K562 (cell line): ENCODE data around the gene MAPK8IP1. TPM values are rescaled to one million over a fixed set of nuclear protein-coding genes. Genes with fewer than 3 reads are reported as not detected.

Source experiments
- ARID1B ChIP-seq: fragments of 450-650 bp; IDR thresholded peaks from 2 replicates; pipeline ENCODE4 v1.6.1; 2016; ENCODE audit warnings: antibody characterized with exemption, mild to moderate bottlenecking, inconsistent platforms
- CHD7 ChIP-seq: fragments of 200-600 bp; sonication (generic); IDR thresholded peaks from one replicate; pipeline ENCODE4 v1.6.1; 2012; ENCODE audit warnings: mild to moderate bottlenecking, low read depth, low read length, inconsistent platforms
- EGR1 ChIP-seq: fragments of 450-650 bp; conservative IDR thresholded peaks from 2 replicates; pipeline ENCODE4 v1.6.1; 2017; ENCODE audit warnings: mild to moderate bottlenecking
- FOXK1 ChIP-seq: sonication (generic); formaldehyde crosslinking; IDR thresholded peaks from 2 replicates; pipeline ENCODE4 v1.8.0; 2022; ENCODE audit warnings: missing genetic modification reagents, mild to moderate bottlenecking, borderline replicate concordance
- GTF2F1 ChIP-seq: IDR thresholded peaks from 2 replicates; pipeline ENCODE4 v1.6.1; 2011; ENCODE audit warnings: low read depth, low read length, improper control_type of control experiment
- HES1 ChIP-seq: fragments of 450-650 bp; IDR thresholded peaks from 2 replicates; pipeline ENCODE4 v1.6.1; 2016; ENCODE audit warnings: low read depth, mild to moderate bottlenecking, moderate library complexity
- HNRNPLL ChIP-seq: fragments of 200-400 bp; formaldehyde crosslinking; IDR thresholded peaks from 2 replicates; pipeline ENCODE4 v1.6.1; 2017; ENCODE audit warnings: low read length, low read depth, mild to moderate bottlenecking; ENCODE audit not compliant: poor library complexity, severe bottlenecking
- RB1 ChIP-seq: fragments of 450-650 bp; IDR thresholded peaks from 2 replicates; pipeline ENCODE4 v1.6.1; 2017; ENCODE audit warnings: low read depth, mild to moderate bottlenecking
- RUNX1 ChIP-seq: sonication (generic); IDR thresholded peaks from 2 replicates; pipeline ENCODE4 v1.6.1; 2016; ENCODE audit warnings: antibody characterized with exemption, low read depth
- TBP ChIP-seq: optimal IDR thresholded peaks from 2 replicates; pipeline ENCODE3; 2011; ENCODE audit warnings: low read depth, low read length, improper control_type of control experiment
- TFAM ChIP-seq: fragments of 250-450 bp; sonication (Bioruptor Pico); conservative IDR thresholded peaks from 2 replicates; pipeline ENCODE4 v1.5.0; 2021; ENCODE audit warnings: mild to moderate bottlenecking, moderate library complexity
- ZBTB7A ChIP-seq: IDR thresholded peaks from 2 replicates; pipeline ENCODE4 v1.6.1; 2011; ENCODE audit warnings: low read depth, mild to moderate bottlenecking, low read length, moderate library complexity, borderline replicate concordance; ENCODE audit not compliant: control insufficient read depth
- ZNF311 ChIP-seq: fragments of 250-450 bp; sonication (Bioruptor Pico); IDR thresholded peaks from 2 replicates; pipeline ENCODE4 v1.4.0; 2020; ENCODE audit warnings: mild to moderate bottlenecking, moderate library complexity
- polyA plus RNA-seq, 8 experiments: library from polyadenylated mRNA; depleted of rRNA in 4 of 8; stranded (reverse) in 5 of 8; unstranded in 3 of 8; fragments of >200 nt; fragmentation: Nextera tagmentation in 2 of 8; fragmentation: Illumina TruSeq in 1 of 8; extraction: Ambion mirVana in 2 of 8; extraction: Trizol in 1 of 8; gene quantifications; 2 replicates each; pipeline versions ENCODE4 v1.2.1 to v1.2.3, GENCODE V29; 2011 to 2014; ENCODE audit warnings: inconsistent platforms in 1 of 8, missing spikeins in 1 of 8
- total RNA-seq, 7 experiments: library from RNA; depleted of rRNA in 6 of 7; stranded (reverse); fragments of >200 nt in 6 of 7; fragmentation: Illumina TruSeq in 2 of 7; extraction: Trizol in 2 of 7; gene quantifications; 2 replicates each; pipeline versions ENCODE4 v1.2.1 to v1.2.3, GENCODE V29; 2011 to 2021; ENCODE audit warnings: low replicate concordance in 1 of 7
- TF ChIP-seq, protein P1 (sequence below): fragments of 450-650 bp; IDR thresholded peaks from 2 replicates; pipeline ENCODE4 v1.6.1; 2016
- TF ChIP-seq, protein P2 (sequence below): fragments of 450-650 bp; formaldehyde crosslinking; IDR thresholded peaks from 2 replicates; pipeline ENCODE4 v1.4.0; 2020; ENCODE audit warnings: mild to moderate bottlenecking, moderate library complexity

The MAPK8IP1 gene
- total and polyA plus RNA-seq, 9 of the 15 experiments (the other 6 are each of a cell fraction or from before 2014, with no cell fraction given), result 0.13 to 6.9 (median 2.5) TPM

DNA sequence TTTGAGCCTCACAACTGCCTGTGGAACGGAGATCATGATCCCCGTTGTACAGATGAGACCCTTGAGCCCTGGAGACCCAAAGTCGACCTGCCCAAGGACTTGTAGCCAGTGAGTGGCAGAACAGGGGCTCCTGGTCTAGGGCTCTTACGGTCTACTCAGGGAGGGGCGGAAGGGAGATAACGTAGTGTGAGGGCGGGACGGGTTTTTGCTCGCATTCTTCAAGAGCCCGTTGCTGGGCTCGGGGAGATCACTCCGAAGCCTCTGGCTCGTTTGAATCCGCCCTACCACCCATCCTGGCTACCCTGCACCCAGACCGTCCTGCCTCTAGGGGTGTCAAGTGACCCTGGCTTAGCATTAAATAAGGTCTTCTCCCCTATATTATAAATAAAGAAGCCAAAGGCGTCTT lies 37.5 kb upstream of the MAPK8IP1 start (continued):
- TF ChIP-seq, protein P1, sequence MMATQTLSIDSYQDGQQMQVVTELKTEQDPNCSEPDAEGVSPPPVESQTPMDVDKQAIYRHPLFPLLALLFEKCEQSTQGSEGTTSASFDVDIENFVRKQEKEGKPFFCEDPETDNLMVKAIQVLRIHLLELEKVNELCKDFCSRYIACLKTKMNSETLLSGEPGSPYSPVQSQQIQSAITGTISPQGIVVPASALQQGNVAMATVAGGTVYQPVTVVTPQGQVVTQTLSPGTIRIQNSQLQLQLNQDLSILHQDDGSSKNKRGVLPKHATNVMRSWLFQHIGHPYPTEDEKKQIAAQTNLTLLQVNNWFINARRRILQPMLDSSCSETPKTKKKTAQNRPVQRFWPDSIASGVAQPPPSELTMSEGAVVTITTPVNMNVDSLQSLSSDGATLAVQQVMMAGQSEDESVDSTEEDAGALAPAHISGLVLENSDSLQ, result peak; percentile 53
- no peak for TF ChIP-seq RUNX1
- TF ChIP-seq CHD7, result no peak
- TF ChIP-seq, protein P2, sequence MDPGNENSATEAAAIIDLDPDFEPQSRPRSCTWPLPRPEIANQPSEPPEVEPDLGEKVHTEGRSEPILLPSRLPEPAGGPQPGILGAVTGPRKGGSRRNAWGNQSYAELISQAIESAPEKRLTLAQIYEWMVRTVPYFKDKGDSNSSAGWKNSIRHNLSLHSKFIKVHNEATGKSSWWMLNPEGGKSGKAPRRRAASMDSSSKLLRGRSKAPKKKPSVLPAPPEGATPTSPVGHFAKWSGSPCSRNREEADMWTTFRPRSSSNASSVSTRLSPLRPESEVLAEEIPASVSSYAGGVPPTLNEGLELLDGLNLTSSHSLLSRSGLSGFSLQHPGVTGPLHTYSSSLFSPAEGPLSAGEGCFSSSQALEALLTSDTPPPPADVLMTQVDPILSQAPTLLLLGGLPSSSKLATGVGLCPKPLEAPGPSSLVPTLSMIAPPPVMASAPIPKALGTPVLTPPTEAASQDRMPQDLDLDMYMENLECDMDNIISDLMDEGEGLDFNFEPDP, result no peak
- no peak for TF ChIP-seq ZNF311 (CRISPR knock-in tag)
- peak; percentile 20; the same call in 1 of the 2 replicates for TF ChIP-seq EGR1
- no peak for TF ChIP-seq HES1
- TF ChIP-seq TFAM (CRISPR knock-in tag), result no peak
- peak; percentile 88 for TF ChIP-seq HNRNPLL
- no peak for TF ChIP-seq FOXK1 (CRISPR knock-in tag)
- peak; percentile 55; the same call in 1 of the 2 replicates for TF ChIP-seq ZBTB7A
- TF ChIP-seq ARID1B, result 0 out of 2 replicates have a peak, but pooled peaks have one; percentile 23
- TF ChIP-seq RB1, result no peak
- TF ChIP-seq GTF2F1, result peak; percentile 74; the same call in 1 of the 2 replicates
- peak; percentile 50 for TF ChIP-seq TBP
